A673 (cell line): ENCODE results near the gene TFPI.
"Not testable (repeated sequence)": the region's sequence is repeated elsewhere in the genome, so short reads cannot be mapped to it uniquely, and the experiment has no call there.

Experiments used
- EZH2 ChIP-seq: fragments of 200-600 bp; sonication (generic); IDR thresholded peaks from 2 replicates; pipeline ENCODE4 v1.6.1; 2017; ENCODE audit warnings: borderline replicate concordance, low read depth, mild to moderate bottlenecking, mixed read lengths, antibody characterized with exemption, low read length; ENCODE audit not compliant: poor library complexity, severe bottlenecking
- TF ChIP-seq, protein P1 (sequence below): fragments of 300-800, 200-600 bp; sonication (generic); conservative IDR thresholded peaks from 2 replicates; pipeline ENCODE4 v1.5.1; 2017; ENCODE audit warnings: low read depth, mild to moderate bottlenecking, antibody characterized with exemption, low read length, moderate library complexity, mixed read lengths

DNA sequence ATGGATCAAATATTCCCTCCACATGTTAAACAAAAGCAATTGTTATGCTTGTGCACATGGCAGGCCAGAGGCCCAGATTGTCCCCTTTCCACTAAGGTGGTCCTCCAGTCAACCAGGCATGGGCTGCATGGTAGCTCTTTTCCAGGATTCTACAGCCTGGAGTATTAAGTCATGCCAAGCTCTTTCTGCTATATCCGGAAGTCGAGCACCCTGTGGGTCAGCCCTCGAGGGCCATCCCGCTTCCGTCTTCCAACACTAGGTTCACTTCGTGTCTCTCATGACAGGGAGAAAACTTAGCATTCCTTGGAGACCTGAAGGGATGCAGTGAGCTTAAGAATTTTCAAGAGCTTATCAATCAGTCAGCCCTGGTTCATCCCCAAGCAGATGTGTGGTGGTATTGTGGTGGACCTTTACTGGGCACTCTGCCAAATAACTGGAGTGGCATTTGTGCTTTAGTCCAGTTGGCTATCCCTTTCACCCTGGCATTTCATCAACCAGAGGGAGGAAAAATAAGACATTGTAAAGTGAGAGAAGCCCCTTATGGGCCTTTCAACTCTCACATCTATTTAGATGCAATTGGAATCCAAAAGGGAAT, 39.9 kb downstream of the TFPI start:
- TF ChIP-seq, protein P1, sequence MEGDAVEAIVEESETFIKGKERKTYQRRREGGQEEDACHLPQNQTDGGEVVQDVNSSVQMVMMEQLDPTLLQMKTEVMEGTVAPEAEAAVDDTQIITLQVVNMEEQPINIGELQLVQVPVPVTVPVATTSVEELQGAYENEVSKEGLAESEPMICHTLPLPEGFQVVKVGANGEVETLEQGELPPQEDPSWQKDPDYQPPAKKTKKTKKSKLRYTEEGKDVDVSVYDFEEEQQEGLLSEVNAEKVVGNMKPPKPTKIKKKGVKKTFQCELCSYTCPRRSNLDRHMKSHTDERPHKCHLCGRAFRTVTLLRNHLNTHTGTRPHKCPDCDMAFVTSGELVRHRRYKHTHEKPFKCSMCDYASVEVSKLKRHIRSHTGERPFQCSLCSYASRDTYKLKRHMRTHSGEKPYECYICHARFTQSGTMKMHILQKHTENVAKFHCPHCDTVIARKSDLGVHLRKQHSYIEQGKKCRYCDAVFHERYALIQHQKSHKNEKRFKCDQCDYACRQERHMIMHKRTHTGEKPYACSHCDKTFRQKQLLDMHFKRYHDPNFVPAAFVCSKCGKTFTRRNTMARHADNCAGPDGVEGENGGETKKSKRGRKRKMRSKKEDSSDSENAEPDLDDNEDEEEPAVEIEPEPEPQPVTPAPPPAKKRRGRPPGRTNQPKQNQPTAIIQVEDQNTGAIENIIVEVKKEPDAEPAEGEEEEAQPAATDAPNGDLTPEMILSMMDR: not testable (repeated sequence)
- not testable (repeated sequence) for TF ChIP-seq EZH2
